ENCODE results near the gene DCP2.

GRCh38 chr5:112971276-112971675, 5.3 kb upstream of the DCP2 start:
- TF ChIP-seq CTCF (IDR thresholded peaks at IDR 0.05; ENCODE audit: low read depth, low read length, poor library complexity, severe bottlenecking) (no peak), EZH2phosphoT487 (IDR thresholded peaks at IDR 0.05; ENCODE audit: borderline replicate concordance, low read length) (no peak)
